A549 treated with dexamethasone at 1 μM for 4 hours (cell line): ENCODE measurements around the gene PLA2G2F. TPM values are rescaled to one million over a fixed set of nuclear protein-coding genes. Genes with fewer than 3 reads are reported as not detected.

Source experiments
- total RNA-seq: library from RNA; stranded (reverse); fragments of 200-300 nt; extraction: Qiagen RNA extraction; gene quantifications from 5 replicates; pipeline ENCODE4 v1.2.3, GENCODE V29; 2022

PLA2G2F gene, protein sequence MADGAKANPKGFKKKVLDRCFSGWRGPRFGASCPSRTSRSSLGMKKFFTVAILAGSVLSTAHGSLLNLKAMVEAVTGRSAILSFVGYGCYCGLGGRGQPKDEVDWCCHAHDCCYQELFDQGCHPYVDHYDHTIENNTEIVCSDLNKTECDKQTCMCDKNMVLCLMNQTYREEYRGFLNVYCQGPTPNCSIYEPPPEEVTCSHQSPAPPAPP
- total RNA-seq, result not detected in 5 replicates

GRCh38 chr1:20138961-20139550, at the start of gene PLA2G2F:
Gene PLA2G2F, plus strand, starts transcription at chr1:20139323. Its CDS starts 105 bp downstream, at chr1:20139428.

DNA sequence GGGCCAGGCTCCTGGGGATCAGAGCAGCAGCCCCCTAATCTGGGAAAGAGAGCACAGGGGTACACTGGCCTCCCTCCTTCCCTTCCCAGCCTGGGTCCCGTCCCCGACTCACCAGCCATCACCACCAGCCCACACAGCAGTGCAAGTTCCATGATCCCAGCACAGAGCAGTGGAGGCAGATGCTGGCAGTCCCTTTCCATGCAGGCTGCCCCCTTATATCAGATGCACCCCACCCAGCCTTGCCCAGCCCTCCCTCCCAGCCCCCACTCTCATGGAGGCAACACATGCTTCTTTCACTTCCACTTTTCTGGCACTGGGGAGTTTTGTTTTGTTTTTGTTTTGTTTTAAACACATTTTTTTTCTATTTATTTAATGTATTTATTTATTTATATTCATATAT, 19.8 kb upstream of the PLA2G2F start, which contains the start of gene PLA2G2D:
Gene PLA2G2D, minus strand, starts transcription at position 190 of the 400 bp plus-strand sequence. Its CDS starts 38 bp downstream, at position 152.

DNA sequence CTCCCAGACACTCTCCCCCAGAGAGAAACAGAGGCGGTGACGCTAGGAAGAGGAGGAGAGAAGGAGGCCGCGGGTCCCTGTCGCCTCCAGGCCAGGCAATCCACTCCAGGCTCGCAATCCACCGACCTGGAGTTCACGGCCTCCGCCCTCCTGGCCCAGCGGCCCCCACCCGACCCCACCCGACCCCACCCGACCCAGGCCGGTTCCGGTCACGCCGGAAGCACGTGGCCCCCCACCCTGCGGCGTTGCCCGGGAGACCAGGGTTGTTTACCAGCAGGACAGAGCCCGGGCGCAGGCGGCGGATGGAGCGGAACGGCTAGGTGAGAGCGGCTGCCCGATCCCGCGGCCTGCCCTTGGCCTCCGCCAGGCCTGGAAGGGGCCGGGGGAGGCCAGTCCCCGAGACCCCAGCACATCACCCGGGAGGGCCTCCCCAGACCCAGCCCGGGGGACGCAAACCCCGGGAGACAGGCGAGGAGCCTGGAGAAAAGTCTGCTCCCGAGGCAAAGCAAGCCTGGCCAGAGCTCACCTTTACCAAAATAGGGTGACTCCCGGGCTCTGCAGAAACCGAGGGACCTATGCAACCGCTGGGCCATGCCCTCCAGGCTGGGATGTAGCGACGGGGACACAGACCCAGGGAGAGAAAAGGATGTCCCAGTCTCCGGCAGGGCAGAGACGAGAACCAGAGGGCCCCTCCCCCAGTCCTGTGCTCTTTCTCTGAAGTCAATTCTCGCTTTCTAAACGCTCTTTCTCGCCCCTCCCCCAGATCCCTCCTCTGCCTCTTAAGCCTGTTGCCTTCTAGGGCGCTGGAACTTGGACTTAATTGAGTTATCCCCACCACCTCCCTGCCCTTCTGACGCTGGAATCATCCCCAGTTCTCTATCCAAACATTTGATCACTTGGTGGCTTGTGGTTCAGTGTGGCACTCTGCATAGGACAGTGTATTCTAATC, 47.0 kb downstream of the PLA2G2F start, which contains the start of the genes PLA2G2C and UBXN10:
Gene PLA2G2C, minus strand, starts transcription at position 685 of the 949 bp plus-strand sequence. CDS start 9,155 bp downstream, outside the sequence.
Gene UBXN10, plus strand, starts transcription at position 263 of the 949 bp plus-strand sequence. CDS start 4,466 bp downstream, outside the sequence.

Other genes starting within 250 kb of the PLA2G2F start
- gene PLA2G2E, start 215.7 kb upstream of the PLA2G2F start, total RNA-seq, result not detected in 5 replicates
- not detected in 5 replicates for gene PLA2G2A, start 159.7 kb upstream of the PLA2G2F start, total RNA-seq
- not detected in 5 replicates for gene PLA2G5, start 69.1 kb upstream of the PLA2G2F start, total RNA-seq
- gene PLA2G2D, start 19.8 kb upstream of the PLA2G2F start, total RNA-seq, result 0.05 TPM in 1 of 5 replicates, not detected in the others
- 0.01 to 0.02 TPM in 2 of 5 replicates, not detected in the others for gene UBXN10, start 46.8 kb downstream of the PLA2G2F start, total RNA-seq
- gene PLA2G2C, start 47.2 kb downstream of the PLA2G2F start, total RNA-seq, result not detected in 5 replicates
- gene VWA5B1, start 151.6 kb downstream of the PLA2G2F start, total RNA-seq, result not detected in 5 replicates